Measurements from ENCODE around the gene PREX1.
A peak's percentile ranks its signal among the peaks of the same experiment; 100 is the strongest.

PREX1 gene

DNA sequence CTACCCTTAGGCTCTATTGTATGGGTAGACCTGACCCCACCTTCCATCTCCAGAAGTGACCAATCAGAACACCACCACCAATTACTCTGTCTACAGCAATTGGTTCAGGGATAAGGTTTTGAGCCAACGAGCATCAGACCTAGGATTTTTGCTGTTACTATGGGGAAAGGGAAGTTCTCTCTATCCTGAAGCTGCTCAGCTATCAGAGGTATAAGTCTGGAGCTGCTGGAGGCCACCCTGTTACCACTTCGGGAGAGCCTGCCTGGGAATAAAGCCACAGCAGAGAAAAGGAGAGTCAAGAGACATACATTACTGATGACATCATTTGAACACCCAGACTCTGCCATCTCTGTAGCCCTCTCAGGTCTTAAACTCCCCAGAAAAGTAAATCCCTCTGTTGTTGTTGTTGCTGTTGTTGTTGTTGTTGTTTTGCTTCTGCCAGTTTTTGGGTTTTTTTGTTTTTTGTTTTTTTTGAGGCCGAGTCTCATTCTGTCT, 94.5 kb downstream of the PREX1 start:
- DNase-seq = no peak

DNA sequence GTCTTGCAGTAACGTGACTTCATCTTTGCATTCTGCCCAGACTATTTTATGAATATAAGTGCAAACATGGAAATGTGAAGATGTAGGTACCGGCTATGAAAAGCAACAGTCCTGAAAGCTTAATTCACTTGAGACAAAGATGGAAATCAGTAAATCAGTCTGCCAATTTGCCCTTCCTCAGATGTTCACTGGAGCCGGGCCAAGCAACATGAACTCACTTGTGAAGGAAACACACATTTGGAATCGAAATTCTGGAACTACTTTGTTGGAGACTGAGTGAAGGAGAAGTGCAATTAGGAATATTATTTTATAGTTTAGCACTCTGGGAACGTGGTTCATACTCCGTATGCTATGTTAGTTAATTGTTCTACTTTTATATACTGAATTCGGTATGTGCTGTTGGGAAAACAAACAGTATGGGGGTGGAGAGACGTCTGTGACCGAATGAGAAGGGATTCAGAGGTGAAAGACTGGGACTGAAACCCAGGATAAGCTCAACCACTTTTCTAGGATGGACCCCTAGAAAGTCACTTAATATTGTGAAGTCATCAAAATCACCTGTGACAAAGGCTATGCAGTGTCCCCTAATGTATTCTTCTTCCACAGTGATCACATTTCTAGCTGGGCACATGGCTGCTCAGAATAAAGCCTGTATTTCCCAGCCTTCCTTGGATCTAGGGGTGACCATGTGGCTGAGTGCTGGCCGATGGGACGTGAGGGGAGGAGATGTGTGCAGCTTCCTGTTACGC, 95.5 kb downstream of the PREX1 start:
- no peak for DNase-seq

DNA sequence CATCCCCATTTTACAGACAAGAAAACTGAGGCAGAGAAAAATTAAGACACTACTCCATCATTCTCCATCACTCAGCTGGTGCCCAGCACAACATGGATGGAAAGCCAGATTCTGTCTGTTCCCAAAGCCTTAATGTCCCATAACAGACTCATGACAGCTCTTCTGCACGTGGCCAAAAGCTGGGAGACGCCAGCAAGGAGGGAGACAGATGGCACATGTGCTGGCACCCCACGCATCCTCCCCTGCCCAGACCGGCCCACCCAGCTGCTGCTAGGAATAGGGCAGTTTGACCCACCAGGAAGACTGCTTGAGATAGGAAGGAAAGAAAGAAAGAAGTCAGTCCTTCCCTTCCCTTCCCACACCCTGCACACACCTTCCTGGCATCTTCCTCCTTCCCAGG, 96.3 kb downstream of the PREX1 start:
- DNase-seq = no peak

DNA sequence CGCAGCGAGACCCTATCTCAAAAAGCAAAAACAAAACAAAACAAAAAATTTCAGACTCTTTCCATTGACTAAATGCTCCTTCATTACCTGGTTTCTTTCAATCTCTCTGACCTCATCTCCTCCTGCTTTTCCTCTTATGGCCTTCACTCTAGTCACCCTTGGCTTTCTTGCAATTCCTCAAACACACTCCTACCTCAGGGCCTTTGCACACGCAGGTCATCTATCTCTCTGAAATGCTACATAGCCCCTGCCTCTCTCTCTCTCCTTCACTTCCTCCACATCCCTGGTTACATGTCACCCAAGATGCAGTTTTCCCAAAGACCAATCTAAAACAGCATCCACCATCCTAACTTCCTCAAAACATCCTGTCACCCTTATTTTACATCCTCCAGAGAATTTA, 96.8 kb downstream of the PREX1 start:
- no peak for DNase-seq

DNA sequence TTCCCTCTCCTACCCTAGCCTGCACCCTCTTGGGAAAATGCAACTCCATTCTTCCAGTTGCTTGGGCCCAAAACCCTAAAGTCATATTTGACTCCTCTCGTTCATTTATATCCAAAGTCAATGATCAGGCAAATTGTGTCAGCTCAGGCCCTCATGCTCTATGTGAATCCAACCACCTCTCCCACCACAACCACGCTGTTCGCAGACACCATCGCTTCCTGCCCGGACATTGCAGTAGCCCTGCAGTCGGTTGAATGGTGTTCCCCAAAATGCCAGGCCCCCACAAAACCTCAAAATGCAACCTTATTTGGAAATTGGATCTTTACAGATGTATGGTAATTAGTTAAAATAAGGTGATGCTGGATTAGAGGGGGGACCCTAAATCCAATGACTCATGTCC, 98.3 kb downstream of the PREX1 start:
- DNase-seq = no peak

DNA sequence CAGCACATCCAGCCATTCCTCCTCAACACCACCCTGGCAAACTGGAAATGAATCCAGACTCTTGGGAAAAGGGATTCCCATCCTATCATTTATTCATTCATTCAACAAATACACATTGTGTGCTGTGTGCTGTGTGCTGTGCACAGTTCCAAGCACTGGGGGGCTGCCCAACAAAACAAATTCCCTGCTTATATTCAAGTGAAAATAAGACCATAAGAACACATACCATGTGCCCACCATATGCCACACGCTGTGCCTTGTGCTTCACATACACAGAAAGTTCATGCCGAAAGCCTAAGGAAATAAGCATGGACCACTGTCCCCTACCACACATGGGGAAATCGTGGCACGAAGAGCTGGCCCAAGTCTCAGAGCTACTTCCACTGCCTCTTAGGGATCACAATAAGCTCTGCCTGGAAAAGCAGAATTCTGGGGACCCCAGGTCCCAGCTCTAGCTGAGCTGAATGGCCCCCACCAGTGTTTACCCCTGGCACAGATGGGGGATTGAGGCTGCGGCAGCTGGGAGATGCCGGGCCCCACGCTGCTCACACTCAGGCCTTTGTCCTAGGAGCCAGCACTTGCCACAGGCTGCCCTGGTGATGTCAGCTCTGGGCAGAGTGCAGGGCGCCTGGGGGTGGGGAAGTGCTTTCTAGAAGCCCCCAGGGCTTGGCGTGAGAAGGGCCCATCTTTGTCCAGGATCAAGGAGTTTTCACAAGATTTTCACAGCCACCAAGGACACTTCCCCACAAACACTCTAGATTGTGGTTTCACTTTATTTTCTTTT, 99.6 kb downstream of the PREX1 start:
- DNase-seq = no peak

DNA sequence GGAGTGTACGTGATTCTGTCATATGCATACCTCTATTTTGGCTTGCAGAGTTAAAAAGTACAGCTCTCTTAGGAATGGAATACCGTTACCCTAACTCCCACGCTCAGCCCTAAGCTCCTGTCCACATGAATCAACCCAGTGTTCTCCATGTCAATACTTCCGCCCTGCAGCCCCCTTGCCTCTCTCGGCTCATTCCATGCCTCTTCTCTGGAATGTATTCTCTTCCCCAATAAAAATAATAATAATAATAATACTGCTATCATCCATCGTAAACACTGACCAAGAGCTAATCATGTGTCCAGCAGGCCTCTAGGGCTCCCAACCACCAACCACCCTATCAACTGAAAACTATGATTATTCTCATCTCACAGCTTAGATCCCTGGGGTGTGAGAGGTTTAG, 100.6 kb downstream of the PREX1 start:
- no peak for DNase-seq

DNA sequence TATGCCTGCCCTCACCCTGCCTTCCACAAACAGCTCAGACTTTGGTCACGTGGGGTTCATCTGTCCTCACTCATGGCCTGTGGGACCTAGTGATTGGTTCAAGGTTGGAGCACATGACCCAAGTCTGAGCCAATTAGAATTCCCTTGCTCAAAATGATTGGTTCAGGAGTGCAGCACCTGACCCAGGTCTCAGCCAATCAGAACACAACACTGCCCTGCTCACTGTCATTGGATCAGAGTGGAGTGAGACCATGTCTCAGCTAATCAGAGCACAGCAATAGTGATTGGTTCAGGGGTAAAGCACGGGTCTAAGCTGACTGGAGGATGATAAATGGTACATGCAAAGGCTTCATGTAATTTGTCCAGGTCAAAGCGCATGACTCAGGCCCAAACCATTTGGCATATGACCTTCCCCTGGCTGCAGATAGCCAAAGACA, 102.2 kb downstream of the PREX1 start:
- DNase-seq = no peak

DNA sequence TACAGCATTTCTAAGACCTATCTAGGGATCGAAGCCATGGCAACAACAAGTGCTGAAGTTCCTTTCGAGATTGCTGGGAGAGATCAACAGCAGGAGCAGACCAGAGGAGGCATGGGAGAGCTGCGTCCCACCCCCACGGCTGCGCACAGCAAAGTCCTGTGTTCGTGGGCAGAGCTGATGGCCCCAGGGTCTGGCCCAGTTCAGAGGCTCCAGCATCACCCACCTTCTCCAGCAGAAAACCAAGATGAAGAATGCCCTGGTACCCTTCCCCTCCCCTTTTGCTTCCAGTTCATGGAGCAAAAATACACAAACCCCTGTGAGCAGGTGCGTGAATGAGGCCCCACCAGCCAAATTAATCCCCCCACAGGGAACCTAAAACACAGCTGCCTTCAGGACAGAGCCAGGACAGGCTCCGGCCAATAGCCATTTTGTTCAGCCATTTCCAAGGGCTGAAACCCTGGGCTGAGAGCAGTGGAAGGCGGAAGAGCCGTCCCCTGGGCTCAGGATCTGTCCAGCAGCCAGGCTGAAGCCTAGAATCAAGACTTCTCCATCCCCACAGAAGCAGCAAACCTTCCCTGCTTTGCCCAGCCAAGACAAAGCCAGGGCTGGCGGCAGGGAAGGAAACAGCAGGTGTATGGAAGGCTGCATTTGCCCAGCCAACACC, 102.8 kb downstream of the PREX1 start:
- no peak for DNase-seq

DNA sequence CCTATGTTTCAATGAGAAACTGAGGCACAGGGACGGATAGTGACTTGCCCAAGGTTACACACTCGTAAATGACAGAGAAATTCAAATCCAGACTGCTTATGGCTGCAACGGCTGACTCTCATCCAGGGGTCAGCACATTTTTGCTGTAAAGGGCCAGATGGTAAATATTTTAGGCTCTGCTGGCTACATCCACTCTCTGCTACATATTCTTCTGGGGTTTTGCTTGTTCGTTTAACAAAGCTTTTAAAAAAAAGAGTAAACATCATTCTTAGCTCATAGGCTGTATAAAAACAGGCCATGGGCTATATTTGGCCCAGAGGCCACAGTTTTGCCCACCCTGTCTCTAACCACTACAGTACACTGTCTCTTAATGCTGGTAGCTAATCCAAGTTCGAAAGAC, 103.4 kb downstream of the PREX1 start:
- DNase-seq = no peak

DNA sequence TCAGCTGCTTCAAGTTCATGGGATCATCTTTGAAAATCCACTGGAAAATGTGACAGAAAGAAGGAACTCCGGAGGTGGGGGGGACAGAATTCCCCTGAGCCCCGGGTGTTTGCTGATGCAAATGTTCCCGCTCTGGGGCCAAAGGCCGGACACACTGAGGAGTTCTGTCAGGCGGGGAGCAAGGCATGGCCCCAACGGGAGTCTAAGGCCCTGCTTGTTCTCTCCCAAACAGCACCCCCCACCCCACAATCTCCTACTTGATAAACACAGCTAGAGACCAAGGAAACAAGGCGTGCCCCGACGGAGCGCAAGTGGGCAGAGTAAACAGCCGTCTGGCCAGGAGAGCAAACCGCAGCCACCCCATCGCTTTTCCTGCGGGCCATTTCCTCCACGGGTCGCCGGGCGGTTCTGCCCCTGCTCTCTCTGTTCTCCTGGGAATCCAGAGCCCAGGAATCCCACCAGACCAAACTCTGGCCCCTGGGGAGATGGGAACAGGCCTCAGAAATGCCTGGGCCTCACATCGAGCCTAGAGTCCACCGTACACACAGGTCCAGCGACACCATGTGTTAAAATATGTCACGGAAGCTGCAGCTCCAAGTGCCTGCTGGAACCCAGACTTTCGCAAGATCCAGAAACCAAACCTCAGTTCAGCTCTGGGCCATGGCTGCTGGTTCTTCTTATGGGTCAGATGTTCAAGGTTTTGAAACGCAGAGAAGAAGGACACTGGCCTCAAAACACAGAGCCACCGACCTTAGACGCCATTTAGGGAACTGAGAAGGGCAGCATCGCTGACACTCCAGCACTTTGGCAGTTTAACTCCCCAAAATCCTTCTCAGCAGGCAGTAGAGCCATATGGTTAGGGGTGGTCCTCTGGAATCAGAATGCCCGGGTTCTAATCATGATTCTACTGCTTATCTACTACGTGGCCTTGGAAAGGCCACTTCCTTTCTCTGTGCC, 104.2 kb downstream of the PREX1 start:
- DNase-seq = peak; percentile 73 to 79

DNA sequence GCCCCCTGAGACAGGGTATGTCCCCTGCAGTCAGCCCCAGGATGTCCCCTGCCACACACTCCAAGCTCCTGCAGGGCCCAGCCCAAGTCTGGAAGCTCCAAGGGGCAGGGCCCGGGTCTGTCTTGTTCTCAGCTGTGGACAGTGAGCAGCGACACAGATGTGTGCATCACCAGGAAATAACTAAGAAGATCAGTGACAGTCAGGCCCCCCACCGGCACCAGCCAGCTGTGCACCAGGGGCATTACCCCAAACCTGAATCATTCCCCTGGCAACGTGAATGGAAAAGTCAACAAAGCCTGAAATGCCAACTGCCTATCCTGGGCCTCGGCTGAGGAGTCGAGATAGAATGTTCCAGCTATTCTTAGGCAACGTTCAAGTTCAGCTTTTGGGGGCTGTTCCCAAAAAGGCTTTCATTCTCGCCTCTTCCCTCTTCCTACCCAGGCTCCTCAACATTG, 105.0 kb downstream of the PREX1 start:
- DNase-seq = no peak

DNA sequence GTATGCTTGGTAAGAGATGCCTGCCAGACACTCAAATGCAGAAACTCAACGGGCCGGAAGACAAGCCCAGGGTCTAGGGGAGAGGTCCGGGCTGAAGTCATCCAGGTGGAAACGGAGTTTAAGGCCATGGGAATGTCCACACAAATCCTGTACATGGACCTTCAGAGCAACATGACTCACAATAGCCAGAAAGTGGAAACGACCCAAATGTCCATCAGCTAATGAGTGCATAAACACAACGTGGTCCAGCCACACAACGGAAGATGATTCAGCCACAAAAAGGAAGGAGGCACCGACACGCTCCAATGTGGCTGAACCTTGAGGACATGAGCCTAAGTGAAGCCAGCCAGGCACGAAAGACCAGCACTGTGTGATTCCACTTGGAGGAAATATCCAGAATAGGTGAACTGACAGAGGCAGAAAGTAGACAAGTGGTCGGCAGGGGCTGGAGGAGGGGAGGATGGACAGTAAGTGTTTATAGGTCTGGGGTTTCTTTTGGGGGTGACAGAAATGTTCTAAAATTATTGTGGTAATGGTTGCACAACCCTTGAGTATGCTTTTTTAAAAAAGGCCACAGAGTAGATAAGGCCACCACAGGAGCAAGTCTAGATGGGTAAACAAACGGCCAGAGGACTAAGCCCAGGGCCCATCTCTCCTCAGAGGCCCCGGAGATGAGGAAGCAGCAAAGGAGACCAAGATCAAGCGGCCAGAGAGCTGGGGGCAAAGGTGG, 105.6 kb downstream of the PREX1 start:
- peak; percentile 58 to 78 for DNase-seq

DNA sequence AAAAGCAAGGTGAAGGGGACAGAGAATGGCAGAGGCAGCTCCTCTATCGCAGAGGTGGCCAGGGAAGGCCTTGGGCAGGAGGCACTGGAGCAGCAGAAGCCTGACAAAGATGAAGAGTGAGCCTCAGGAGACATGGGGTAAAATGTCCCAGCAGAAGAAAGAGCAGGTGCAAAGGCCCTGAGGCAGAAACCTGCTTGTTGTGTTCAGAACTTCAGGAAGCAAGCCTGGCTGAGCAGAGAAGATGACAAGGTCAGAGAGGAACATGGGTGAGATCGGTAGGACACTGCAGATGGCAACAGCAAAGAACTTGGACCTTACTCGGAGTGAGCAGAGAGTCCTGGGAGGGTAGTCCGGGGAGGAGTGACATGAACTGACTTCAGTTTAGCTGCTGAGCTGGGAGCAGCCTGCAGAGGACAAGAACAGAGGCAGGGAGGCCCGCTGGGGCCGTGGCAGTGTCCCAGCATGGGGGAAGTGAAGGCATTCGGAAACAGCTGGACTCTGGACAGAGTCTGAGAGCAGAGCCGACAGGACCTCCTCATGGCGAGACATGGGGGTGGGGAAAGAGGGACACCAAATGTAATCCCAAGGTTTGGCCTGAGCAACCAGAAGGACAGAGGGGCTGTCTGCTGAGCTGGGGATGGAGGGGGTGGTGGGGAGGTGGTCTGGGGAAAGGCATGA, 106.3 kb downstream of the PREX1 start:
- DNase-seq = no peak

DNA sequence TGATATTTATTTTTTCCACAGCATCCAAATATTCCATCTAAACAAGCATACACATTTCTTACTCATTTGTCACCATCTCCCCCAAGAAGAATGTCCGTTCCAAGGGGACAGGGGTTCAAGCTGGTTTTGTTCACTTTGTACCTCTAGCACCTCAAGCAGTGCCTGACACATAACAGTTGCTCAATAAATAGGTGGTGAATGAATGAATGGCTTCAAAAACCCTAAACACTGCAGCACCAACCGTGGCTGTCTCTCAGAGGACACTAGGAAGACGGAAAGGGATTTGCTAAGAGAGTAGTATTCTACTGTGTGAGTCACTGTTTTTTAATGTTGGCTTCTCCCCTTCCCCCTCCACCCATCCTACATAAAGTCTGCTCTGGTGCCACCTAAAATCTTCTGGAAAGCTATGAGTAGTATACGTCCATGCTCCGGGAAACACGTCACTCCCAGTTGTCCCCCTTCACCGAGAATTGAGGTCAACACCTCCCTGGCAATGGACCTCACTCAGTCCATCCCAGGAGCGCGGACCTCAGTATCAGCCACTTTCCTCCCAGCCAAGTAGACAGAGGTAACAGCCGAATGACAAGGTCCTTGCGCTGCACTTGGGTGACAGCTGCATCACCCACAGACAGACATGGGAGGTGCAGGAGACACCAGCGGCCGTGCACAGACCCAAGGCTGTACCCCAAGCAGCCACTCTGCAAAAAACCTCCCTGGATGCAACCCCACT, 107.4 kb downstream of the PREX1 start:
- DNase-seq = no peak

DNA sequence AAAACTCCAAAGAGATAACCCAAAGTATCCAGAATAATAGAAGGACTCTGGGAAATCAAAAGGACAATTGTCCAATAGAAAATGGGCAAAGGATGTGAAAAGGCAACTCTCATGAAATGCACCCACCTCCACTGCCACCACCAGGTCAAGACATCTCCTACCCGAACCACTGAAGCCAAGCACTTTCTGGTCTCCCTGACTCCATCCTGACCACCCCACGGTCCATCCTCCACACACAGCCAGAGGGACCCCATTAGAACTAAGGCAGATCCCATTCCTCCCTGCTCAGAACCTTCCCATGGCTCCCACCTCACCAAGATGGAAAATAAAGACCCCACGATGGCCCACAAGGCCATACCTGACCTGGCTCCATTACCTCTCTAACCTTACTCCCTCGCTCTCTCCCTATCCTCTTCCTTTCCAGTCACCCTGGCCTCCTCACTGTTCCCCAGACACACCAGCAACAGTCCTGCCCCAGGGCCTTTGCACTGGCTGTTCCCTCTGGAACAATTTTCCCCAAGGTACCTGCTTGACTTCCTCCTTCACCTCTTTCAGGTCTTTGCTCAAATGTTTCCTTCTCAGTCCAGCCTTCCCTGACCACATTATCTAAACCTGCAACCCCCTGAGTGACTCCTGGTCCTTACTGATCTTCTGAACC, 108.1 kb downstream of the PREX1 start:
- no peak for DNase-seq

DNA sequence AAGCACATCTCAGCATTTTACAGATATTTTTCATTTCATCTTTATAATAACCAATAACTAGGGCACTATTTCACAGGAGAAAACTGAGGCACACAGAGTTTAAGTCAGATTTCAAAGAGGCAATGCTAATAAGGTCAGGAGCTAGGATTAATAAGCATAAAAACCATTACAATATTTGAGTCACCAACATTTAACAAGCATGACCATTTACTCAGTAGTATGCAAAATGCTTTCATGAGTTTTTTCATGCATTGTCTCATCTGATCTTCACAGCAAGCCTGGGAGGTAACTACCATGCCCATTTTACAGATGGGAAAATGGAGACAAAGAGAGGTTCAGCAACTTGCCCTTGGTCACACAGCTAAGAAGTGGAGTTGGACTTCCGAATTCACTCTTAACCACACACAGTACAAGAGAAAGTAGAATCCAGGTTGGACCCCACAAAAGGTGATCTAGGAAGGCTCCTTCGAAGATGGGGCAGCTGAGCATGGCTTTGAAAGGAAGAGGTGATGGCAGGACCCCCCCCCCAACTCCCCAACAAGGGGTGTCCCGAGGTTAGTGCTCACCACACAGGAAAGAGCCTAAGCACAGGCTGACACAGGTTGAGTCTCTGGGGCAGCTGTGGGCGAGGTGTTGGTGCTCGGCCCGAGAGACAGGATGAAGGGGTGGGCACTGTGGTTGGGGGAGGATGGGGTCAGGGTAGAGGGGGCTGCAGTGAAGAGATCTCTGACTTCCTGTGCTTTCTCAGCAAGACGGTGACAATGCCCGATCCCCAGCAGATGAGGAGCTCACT, 108.8 kb downstream of the PREX1 start:
- no peak for DNase-seq

DNA sequence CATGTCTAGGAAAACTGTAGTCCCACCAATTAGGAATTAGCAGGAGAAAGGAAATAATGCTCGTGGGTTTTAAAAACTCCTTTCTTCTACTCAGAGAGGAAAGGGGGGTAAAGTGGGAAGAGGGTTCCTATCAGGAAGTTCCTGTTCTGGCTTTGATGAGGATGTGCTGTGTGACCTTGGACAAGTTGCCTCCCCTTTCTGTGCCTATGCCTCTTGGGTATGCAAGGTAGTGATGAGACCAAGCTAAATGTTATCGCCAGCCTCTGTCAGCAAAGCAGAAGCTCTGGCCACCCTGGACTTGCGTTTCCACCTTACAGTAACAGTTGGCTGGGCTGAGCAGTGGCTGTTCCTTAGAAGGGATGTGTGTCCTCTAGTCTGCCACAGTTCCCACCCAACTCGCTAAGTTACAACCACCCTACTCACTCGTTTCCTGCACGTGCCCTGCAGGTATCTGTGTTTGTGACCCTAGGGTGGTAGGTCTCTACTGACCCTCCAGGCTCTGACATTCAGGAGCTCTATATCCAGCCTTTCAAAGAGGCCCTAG, 110.0 kb downstream of the PREX1 start:
- DNase-seq = no peak
